Neural progenitor cell (in vitro differentiated cells): ENCODE measurements around the gene TNN.

Experiments
- EZH2 ChIP-seq: fragments of 200-600 bp; sonication (generic); IDR thresholded peaks from 2 replicates; pipeline ENCODE4 v1.6.1; 2017; ENCODE audit warnings: antibody characterized with exemption, mild to moderate bottlenecking, moderate library complexity
- EZH2phosphoT487 ChIP-seq: fragments of 200-600 bp; sonication (generic); IDR thresholded peaks from 2 replicates; pipeline ENCODE4 v1.6.1; 2017; ENCODE audit warnings: antibody characterized with exemption
- TF ChIP-seq, protein P1 (sequence below): fragments of 200-600 bp; sonication (generic); IDR thresholded peaks from 2 replicates; pipeline ENCODE4 v1.5.1; 2017; ENCODE audit warnings: antibody characterized with exemption, mild to moderate bottlenecking

DNA sequence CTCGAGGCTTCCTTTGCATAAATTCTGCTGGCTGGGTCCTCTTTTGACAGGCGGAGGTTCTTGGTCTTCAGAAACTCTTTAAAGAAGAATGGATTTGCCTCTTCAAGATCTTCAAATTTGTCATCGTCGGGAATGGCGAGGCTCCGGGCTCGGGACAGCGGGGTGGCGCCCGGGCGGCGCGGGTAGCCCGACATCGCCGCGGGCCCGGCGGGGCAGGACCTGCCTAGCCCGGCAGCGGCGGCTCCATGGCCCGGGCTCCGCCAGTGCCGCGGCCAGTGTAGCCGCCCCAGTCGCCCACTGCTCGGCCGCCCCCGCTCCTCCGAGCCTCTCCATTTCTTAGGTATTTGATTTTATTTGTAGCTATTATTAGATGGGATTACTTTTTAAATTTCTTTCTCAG is 22.1 kb upstream of the TNN start:
- TF ChIP-seq, protein P1, sequence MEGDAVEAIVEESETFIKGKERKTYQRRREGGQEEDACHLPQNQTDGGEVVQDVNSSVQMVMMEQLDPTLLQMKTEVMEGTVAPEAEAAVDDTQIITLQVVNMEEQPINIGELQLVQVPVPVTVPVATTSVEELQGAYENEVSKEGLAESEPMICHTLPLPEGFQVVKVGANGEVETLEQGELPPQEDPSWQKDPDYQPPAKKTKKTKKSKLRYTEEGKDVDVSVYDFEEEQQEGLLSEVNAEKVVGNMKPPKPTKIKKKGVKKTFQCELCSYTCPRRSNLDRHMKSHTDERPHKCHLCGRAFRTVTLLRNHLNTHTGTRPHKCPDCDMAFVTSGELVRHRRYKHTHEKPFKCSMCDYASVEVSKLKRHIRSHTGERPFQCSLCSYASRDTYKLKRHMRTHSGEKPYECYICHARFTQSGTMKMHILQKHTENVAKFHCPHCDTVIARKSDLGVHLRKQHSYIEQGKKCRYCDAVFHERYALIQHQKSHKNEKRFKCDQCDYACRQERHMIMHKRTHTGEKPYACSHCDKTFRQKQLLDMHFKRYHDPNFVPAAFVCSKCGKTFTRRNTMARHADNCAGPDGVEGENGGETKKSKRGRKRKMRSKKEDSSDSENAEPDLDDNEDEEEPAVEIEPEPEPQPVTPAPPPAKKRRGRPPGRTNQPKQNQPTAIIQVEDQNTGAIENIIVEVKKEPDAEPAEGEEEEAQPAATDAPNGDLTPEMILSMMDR, result no peak
- no peak for TF ChIP-seq EZH2
- TF ChIP-seq EZH2phosphoT487, result no peak
